RWPE1 (cell line): ENCODE results near the gene PCDHGB4.
"Not testable (repeated sequence)": the region's sequence is repeated elsewhere in the genome, so short reads cannot be mapped to it uniquely, and the experiment has no call there.

Source experiments
- CTCF ChIA-PET: fragments of 350-600 bp; sonication (Branson Sonifier 250); formaldehyde crosslinking; extraction: SDS; loops from one replicate; lab custom pipeline; 2021; lab: Yijun Ruan, JAX
- POLR2A ChIA-PET: fragments of 400-600 bp; formaldehyde crosslinking; extraction: SDS; loops from one replicate; lab custom pipeline; 2020; ENCODE audit warnings: antibody characterized with exemption; ENCODE audit not compliant: low non-redundant PET; lab: Yijun Ruan, JAX
- DNase-seq: peaks from one replicate; pipeline ENCODE4 v3.0.0; 2012; ENCODE audit warnings: low spot score
- H3K27ac ChIP-seq: fragments of 450-650 bp; 2 replicates; pipeline ENCODE4 v1.5.1; 2017
- TF ChIP-seq, protein P1 (sequence below): fragments of 450-650 bp; conservative IDR thresholded peaks from 2 replicates; pipeline ENCODE4 v1.5.1; 2017; ENCODE audit warnings: low read depth, mild to moderate bottlenecking

Gene PCDHGB4

DNA sequence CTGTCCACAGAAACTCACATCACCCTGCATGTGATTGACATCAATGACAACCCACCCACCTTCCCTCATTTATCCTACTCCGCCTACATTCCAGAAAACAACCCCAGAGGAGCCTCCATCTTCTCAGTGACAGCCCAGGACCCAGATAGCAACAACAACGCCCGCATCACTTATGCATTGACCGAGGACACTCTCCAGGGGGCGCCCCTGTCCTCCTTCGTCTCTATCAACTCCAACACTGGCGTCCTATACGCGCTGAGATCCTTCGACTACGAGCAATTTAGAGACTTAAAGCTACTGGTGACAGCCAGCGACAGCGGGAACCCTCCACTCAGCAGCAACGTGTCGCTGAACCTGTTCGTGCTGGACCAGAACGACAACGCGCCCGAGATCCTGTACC is 42.2 kb upstream of the PCDHGB4 start:
- CTCF ChIA-PET, result no interaction called here
- DNase-seq, result no peak
- POLR2A ChIA-PET, result no interaction called here
- H3K27ac ChIP-seq, result no peak overlapping the region
- TF ChIP-seq, protein P1, sequence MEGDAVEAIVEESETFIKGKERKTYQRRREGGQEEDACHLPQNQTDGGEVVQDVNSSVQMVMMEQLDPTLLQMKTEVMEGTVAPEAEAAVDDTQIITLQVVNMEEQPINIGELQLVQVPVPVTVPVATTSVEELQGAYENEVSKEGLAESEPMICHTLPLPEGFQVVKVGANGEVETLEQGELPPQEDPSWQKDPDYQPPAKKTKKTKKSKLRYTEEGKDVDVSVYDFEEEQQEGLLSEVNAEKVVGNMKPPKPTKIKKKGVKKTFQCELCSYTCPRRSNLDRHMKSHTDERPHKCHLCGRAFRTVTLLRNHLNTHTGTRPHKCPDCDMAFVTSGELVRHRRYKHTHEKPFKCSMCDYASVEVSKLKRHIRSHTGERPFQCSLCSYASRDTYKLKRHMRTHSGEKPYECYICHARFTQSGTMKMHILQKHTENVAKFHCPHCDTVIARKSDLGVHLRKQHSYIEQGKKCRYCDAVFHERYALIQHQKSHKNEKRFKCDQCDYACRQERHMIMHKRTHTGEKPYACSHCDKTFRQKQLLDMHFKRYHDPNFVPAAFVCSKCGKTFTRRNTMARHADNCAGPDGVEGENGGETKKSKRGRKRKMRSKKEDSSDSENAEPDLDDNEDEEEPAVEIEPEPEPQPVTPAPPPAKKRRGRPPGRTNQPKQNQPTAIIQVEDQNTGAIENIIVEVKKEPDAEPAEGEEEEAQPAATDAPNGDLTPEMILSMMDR, result no peak

DNA sequence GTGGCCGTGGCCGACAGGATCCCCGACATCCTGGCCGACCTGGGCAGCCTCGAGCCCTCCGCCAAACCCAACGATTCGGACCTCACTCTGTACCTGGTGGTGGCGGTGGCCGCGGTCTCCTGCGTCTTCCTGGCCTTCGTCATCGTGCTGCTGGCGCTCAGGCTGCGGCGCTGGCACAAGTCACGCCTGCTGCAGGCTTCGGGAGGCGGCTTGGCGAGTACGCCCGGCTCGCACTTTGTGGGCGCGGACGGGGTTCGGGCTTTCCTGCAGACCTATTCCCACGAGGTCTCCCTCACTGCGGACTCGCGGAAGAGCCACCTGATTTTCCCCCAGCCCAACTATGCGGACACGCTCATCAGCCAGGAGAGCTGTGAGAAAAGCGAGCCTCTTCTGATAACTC is 41.5 kb upstream of the PCDHGB4 start:
- DNase-seq, POLR2A ChIA-PET, H3K27ac ChIP-seq: not testable (repeated sequence)
- CTCF ChIA-PET, result interaction anchor here (0.6 kb wide), 1 partner anchor 1682 kb away, joined by 3 read pairs; no protein-coding TSS in a partner anchor

DNA sequence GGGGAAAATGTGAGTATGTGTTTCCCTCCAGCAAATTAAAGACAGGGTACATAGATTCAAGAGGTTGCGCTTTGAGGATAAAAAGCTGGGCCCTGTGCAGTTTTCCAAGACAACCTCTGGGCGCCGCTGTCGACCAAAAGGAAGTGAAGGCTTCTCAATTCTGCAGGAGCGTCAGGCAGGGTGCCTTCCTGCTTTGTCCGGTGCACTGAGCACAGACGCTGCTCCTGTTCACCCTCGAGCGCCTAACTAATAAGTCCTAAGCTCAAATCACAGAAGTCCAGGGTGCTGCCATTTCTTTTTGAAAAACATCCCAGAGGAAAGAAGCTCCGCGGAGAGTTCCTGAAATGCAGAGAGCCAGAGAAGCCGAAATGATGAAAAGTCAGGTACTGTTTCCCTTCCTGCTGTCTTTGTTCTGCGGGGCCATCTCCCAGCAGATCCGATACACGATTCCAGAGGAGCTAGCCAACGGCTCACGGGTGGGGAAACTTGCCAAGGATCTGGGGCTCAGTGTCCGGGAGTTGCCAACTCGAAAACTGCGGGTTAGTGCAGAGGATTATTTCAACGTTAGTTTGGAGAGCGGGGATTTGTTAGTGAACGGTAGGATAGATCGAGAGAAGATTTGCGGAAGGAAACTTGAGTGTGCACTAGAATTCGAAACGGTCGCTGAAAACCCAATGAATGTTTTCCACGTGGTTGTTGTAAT is 37.4 kb upstream of the PCDHGB4 start, which contains the start of gene PCDHGB1:
Gene PCDHGB1 (plus strand): TSS at position 183 of the 703 bp plus-strand sequence. CDS start 162 bp downstream, at position 345.
- no peak within 1 kb of the TSS for H3K27ac ChIP-seq
- POLR2A ChIA-PET, result interaction anchor here (0.7 kb wide), 1 partner anchor 29 kb away, joined by 3 read pairs; the partner anchor contains the start of gene TAF7
- CTCF ChIA-PET, result interaction anchor here (0.6 to 1.2 kb wide), 9 partner anchors 10 to 311 kb away, joined by 3 to 4 read pairs (median 3); partner anchors contain the start of genes PCDHB10, PCDHB11, PCDHGB2 and PCDHGB3
- DNase-seq, result peak; percentile 35
- TF ChIP-seq, protein P1, result peak; percentile 22; the same call in 1 of the 2 replicates

DNA sequence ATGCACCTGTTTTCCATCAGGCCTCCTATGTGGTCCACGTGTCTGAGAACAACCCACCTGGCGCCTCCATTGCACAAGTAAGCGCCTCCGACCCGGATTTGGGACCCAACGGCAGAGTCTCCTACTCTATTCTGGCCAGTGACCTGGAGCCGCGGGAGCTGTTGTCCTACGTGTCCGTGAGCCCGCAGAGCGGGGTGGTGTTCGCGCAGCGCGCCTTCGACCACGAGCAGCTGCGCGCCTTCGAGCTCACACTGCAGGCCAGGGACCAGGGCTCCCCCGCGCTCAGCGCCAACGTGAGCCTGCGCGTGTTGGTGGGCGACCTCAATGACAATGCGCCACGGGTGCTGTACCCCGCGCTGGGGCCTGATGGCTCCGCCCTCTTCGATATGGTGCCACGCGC is 35.9 kb upstream of the PCDHGB4 start:
- H3K27ac ChIP-seq, result no peak overlapping the region
- DNase-seq, result no peak
- ChIA-PET CTCF (no interaction called here), POLR2A (no interaction called here)
- TF ChIP-seq, protein P1, result no peak

DNA sequence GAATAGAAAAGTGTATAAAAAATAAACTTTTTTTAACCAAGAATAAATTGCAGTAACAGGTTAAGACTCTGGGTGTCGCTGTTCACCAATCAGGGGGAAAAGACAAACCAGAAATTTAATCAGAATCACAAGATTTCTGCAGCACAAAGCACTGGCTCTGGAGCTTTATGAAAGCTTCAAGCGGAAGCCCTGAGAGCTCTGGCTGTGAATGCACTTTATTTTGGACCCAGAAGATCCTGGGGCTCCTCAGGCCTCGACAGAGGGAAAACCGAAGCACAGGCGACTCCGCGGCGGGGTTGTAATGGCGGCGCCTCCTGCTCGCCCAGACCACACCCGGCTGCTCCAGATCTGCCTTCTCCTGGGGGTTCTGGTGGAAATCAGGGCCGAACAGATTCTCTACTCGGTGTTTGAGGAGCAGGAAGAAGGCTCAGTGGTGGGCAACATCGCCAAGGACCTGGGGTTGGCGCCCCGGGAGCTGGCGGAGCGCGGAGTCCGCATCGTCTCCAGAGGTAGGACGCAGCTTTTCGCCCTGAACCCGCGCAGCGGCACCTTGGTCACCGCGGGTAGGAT is 32.5 kb upstream of the PCDHGB4 start, which contains the start of gene PCDHGA4:
Gene PCDHGA4 (plus strand): TSS at position 122 of the 570 bp plus-strand sequence. CDS start 87 bp downstream, at position 209.
- TF ChIP-seq, protein P1, result peak; percentile 31; the same call in 1 of the 2 replicates
- no peak for DNase-seq
- ChIA-PET CTCF (interaction anchor here (0.6 to 2.6 kb wide), 4 partner anchors 11 to 735 kb away, joined by 3 to 8 read pairs (median 4); partner anchors contain the start of gene PCDHGA3), POLR2A (no interaction called here)
- H3K27ac ChIP-seq, result no peak within 1 kb of the TSS

DNA sequence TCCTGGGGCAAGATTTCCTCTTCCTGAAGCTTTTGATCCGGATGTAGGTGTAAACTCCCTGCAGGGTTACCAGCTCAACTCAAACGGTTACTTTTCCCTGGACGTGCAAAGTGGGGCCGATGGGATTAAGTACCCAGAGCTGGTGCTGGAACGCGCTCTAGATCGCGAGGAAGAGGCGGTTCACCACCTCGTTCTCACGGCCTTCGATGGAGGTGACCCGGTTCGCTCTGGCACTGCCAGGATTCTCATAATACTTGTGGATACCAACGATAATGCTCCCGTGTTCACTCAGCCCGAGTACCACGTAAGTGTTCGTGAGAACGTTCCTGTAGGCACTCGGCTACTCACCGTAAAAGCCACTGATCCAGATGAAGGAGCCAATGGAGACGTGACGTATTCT is 31.9 kb upstream of the PCDHGB4 start:
- CTCF ChIA-PET, result interaction anchor here (0.8 to 2.6 kb wide), 4 partner anchors 12 to 182 kb away, joined by 3 to 8 read pairs (median 4); partner anchors contain the start of genes PCDHB14 and PCDHGA3
- POLR2A ChIA-PET, result no interaction called here
- DNase-seq, result no peak
- TF ChIP-seq, protein P1, result no peak
- no peak overlapping the region for H3K27ac ChIP-seq
